Upper lobe of left lung (tissue), 4 donors: ENCODE measurements around the gene CASD1.

Experiments
- CTCF ChIP-seq, 6 experiments: fragments of 450-650 bp in 4 of 6; fragments of 200-600 bp in 2 of 6; sonication (generic) in 2 of 6; IDR thresholded peaks; one replicate each; pipeline ENCODE4 v1.5.1; 2016 to 2019; ENCODE audit warnings: antibody characterized with exemption in 6 of 6
- EP300 ChIP-seq, 4 donors: sonication (generic); formaldehyde crosslinking; IDR thresholded peaks; one replicate each; pipeline ENCODE4 v1.5.1; 2017; ENCODE audit warnings: antibody characterized with exemption in 4 of 4, control low read depth in 2 of 4
- POLR2A ChIP-seq, 4 donors: fragments of 450-650 bp; IDR thresholded peaks; one replicate each; pipeline ENCODE4 v1.5.1; 2016 to 2017; ENCODE audit warnings: antibody characterized with exemption in 4 of 4, mild to moderate bottlenecking in 2 of 4
- POLR2AphosphoS5 ChIP-seq, 2 donors: sonication (generic); formaldehyde crosslinking; IDR thresholded peaks; one replicate each; pipeline ENCODE4 v1.5.1; 2017; ENCODE audit warnings: antibody characterized with exemption in 2 of 2

GRCh38 chr7:94561841-94562514 is 52.4 kb downstream of the CASD1 start:
- no peak for TF ChIP-seq CTCF (IDR thresholded peaks at IDR 0.05)
- TF ChIP-seq POLR2A (IDR thresholded peaks at IDR 0.05) = no peak
- TF ChIP-seq POLR2AphosphoS5 (IDR thresholded peaks at IDR 0.05) = no peak
- no peak for TF ChIP-seq EP300 (IDR thresholded peaks at IDR 0.05)
